ENCODE measurements around the gene SDC3. TPM values are rescaled to one million over a fixed set of nuclear protein-coding genes. Genes with fewer than 3 reads are reported as not detected.

The SDC3 gene
- total RNA-seq, 1 experiment from 2014 or later: 10.0 TPM

DNA sequence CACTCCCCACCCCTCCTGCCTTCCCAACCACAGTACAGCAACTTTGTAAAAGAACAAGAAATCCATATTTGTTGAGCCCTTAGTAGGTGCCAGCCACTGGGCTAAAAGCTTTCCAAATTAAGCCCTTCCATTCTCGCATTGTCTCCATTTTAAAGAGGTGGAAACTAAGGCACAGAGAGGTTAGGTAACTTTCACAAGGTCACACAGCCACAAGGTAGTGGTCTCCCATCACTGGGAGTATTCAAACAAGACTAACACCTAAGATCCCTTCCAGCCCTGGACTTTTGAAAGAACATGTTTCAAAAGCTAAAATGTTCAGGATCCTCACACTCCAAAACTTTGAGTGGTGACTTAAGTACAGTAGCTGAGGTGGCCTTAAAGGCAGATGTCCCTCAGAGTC lies 3.2 kb downstream of the SDC3 start:
- Histone ChIP-seq H3K4me1 (ENCODE audit: insufficient read depth, low read length) (peaks cover 16% of the 10 kb centered on the region), H3K27me3 (ENCODE audit: low read length) (no peaks in the 10 kb centered on the region), H3K36me3 (ENCODE audit: low read depth, low read length) (no peaks in the 10 kb centered on the region), H3F3A (ENCODE audit: low read length, unreplicated experiment) (no peaks in the 10 kb centered on the region), H3K27ac (ENCODE audit: low read length) (no peak overlapping the region), H4K20me1 (ENCODE audit: low read length) (no peaks in the 10 kb centered on the region), H3K9ac (ENCODE audit: low read length) (no peak overlapping the region), H2AFZ (ENCODE audit: low read length) (no peak overlapping the region), H3K4me2 (ENCODE audit: low read length) (no peak overlapping the region), H3K9me2 (replicated peaks; ENCODE audit: low read length) (no peaks in the 10 kb centered on the region), H3K79me2 (ENCODE audit: low read length) (peaks cover 4% of the 10 kb centered on the region; the same call in 1 of the 2 replicates), H3K9me3 (ENCODE audit: low read length) (no peaks in the 10 kb centered on the region), H3K4me3 (ENCODE audit: low read length) (no peak overlapping the region)
- intact Hi-C loops (cut with micrococcal nuclease): no loop called here
- CTCF ChIA-PET: interaction anchor here (1.0 kb wide), 1 partner anchor 104 kb away, joined by 3 read pairs; no protein-coding TSS in a partner anchor
- TF ChIP-seq EZH2phosphoT487 (IDR thresholded peaks at IDR 0.05; ENCODE audit: borderline replicate concordance, low read length): no peak
- TF ChIP-seq, protein P1, sequence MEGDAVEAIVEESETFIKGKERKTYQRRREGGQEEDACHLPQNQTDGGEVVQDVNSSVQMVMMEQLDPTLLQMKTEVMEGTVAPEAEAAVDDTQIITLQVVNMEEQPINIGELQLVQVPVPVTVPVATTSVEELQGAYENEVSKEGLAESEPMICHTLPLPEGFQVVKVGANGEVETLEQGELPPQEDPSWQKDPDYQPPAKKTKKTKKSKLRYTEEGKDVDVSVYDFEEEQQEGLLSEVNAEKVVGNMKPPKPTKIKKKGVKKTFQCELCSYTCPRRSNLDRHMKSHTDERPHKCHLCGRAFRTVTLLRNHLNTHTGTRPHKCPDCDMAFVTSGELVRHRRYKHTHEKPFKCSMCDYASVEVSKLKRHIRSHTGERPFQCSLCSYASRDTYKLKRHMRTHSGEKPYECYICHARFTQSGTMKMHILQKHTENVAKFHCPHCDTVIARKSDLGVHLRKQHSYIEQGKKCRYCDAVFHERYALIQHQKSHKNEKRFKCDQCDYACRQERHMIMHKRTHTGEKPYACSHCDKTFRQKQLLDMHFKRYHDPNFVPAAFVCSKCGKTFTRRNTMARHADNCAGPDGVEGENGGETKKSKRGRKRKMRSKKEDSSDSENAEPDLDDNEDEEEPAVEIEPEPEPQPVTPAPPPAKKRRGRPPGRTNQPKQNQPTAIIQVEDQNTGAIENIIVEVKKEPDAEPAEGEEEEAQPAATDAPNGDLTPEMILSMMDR (conservative IDR thresholded peaks at IDR 0.05; ENCODE audit: low read depth, low read length): no peak
- POLR2A ChIA-PET (ENCODE audit: unreplicated experiment): no interaction called here
- no TSS peak for BruUV-seq (replicated peaks)
- ATAC-seq (no peak), DNase-seq (no peak)

DNA sequence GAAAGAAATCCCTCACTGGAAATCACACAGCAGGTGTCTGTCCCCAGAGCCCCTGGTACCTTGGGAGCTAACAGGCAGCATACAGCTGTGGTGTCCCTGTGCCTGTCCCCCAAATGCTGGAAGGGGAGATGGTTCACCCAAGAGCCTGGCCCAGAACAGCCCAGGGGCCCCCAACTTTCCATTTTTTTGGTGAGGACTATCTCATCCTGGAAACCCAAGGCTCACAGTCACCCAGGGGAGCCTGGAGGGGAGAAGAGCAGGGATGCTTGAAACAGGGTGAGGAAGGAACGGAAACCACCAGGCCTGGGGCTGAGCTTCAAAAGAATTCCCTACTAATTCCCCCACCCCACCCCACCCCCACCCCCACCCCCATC lies 3.6 kb downstream of the SDC3 start:
- Histone ChIP-seq H3K9me2 (replicated peaks; ENCODE audit: low read length) (no peaks in the 10 kb centered on the region), H3K4me2 (ENCODE audit: low read length) (no peak overlapping the region), H3K79me2 (ENCODE audit: low read length) (peaks cover 4% of the 10 kb centered on the region; the same call in 1 of the 2 replicates), H4K20me1 (ENCODE audit: low read length) (no peaks in the 10 kb centered on the region), H3K4me3 (ENCODE audit: low read length) (no peak overlapping the region), H3K27me3 (ENCODE audit: low read length) (no peaks in the 10 kb centered on the region), H2AFZ (ENCODE audit: low read length) (no peak overlapping the region), H3K9me3 (ENCODE audit: low read length) (no peaks in the 10 kb centered on the region), H3K4me1 (ENCODE audit: insufficient read depth, low read length) (peaks cover 16% of the 10 kb centered on the region), H3K9ac (ENCODE audit: low read length) (no peak overlapping the region), H3K36me3 (ENCODE audit: low read depth, low read length) (no peaks in the 10 kb centered on the region), H3F3A (ENCODE audit: low read length, unreplicated experiment) (no peaks in the 10 kb centered on the region), H3K27ac (ENCODE audit: low read length) (no peak overlapping the region)
- no peak for DNase-seq
- TF ChIP-seq EZH2 (IDR thresholded peaks at IDR 0.05; ENCODE audit: low read length, unreplicated experiment) (no peak), EZH2phosphoT487 (IDR thresholded peaks at IDR 0.05; ENCODE audit: borderline replicate concordance, low read length) (no peak)
- TF ChIP-seq, protein P1 (conservative IDR thresholded peaks at IDR 0.05; ENCODE audit: low read depth, low read length): no peak
- no peak for ATAC-seq
- POLR2A ChIA-PET (ENCODE audit: unreplicated experiment): no interaction called here
- CTCF ChIA-PET: interaction anchor here (1.0 kb wide), 1 partner anchor 104 kb away, joined by 3 read pairs; no protein-coding TSS in a partner anchor
- intact Hi-C loops (cut with micrococcal nuclease): no loop called here
- no TSS peak for BruUV-seq (replicated peaks)

DNA sequence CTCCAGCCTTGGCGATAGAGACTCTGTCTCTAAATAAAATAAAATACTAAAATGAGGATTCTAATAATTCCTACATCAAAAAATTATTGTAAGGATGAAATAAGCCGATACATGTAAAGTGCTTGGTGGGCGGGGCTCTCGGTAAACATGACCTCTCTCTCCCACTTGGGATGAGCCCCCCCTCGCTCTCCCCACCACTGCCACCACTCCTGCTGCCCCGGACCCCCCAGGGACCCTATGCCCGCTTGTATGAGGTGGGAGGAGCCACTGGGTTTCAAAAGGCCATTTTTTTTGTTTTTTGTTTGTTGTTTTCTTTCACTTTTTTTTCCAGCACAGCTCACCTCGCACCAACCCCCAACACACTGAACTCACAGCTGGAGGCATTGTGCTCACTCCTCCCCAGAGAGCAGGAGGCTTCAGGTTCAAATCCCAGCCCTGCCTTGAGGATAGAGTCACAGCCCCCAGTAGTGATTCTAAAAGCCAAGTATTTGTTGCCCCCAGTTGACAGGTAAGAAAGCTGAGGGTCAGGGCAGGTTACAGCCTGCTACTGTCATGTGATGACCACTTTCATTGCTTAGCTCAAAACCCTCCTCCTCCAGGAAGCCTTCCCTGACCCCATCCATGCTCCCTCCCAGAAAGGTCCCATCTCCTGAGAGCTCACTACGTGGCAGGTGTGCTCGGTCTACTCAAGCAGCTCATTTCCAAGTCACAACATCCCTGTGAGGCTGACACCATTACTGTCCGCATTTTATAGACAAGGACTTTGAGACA lies 4.2 kb downstream of the SDC3 start:
- no peaks in the 10 kb centered on the region for H3K9me3 ChIP-seq (ENCODE audit: low read length)
- H3K4me1 ChIP-seq (ENCODE audit: insufficient read depth, low read length): peaks cover 16% of the 10 kb centered on the region
- no peak overlapping the region for H3K4me2 ChIP-seq (ENCODE audit: low read length)
- ATAC-seq: no peak
- H3K79me2 ChIP-seq (ENCODE audit: low read length): peaks cover 4% of the 10 kb centered on the region; the same call in 1 of the 2 replicates
- H3K36me3 ChIP-seq (ENCODE audit: low read depth, low read length): no peaks in the 10 kb centered on the region
- no peak overlapping the region for H3K9ac ChIP-seq (ENCODE audit: low read length)
- H3F3A ChIP-seq (ENCODE audit: low read length, unreplicated experiment): no peaks in the 10 kb centered on the region
- no peak overlapping the region for H3K27ac ChIP-seq (ENCODE audit: low read length)
- no peak overlapping the region for H2AFZ ChIP-seq (ENCODE audit: low read length)
- no peaks in the 10 kb centered on the region for H4K20me1 ChIP-seq (ENCODE audit: low read length)
- H3K27me3 ChIP-seq (ENCODE audit: low read length): no peaks in the 10 kb centered on the region
- POLR2A ChIA-PET (ENCODE audit: unreplicated experiment): no interaction called here
- BruUV-seq (replicated peaks): no TSS peak
- TF ChIP-seq EZH2phosphoT487 (IDR thresholded peaks at IDR 0.05; ENCODE audit: borderline replicate concordance, low read length) (no peak), EZH2 (IDR thresholded peaks at IDR 0.05; ENCODE audit: low read length, unreplicated experiment) (no peak)
- TF ChIP-seq, protein P1 (conservative IDR thresholded peaks at IDR 0.05; ENCODE audit: low read depth, low read length): no peak
- H3K9me2 ChIP-seq (replicated peaks; ENCODE audit: low read length): no peaks in the 10 kb centered on the region
- CTCF ChIA-PET: interaction anchor here (1.0 kb wide), 1 partner anchor 103 kb away, joined by 3 read pairs; no protein-coding TSS in a partner anchor
- DNase-seq: no peak
- intact Hi-C loops (cut with micrococcal nuclease): no loop called here
- no peak overlapping the region for H3K4me3 ChIP-seq (ENCODE audit: low read length)
